GM19043 (cell line): Measurements from ENCODE around the gene MAP2K2.

Experiments
- ATAC-seq: cut with Tn5 transposase; IDR thresholded peaks from one replicate; pipeline ENCODE4 v1.9.1; 2021; ENCODE audit warnings: low read depth; ENCODE audit not compliant: unreplicated experiment

Gene MAP2K2

GRCh38 chr19:4062419-4063368, 61.2 kb downstream of the MAP2K2 start:
- no peak for ATAC-seq

- ATAC-seq = no peak
These were observed 62.1 kb downstream of the MAP2K2 start for GRCh38 chr19:4061683-4062418.

- ATAC-seq = no peak
These were observed 62.7 kb downstream of the MAP2K2 start for GRCh38 chr19:4061178-4061682.

- no peak for ATAC-seq
These were observed 63.2 kb downstream of the MAP2K2 start for GRCh38 chr19:4060621-4061177.

- ATAC-seq = no peak
These were observed 63.9 kb downstream of the MAP2K2 start for GRCh38 chr19:4059891-4060620.

- no peak for ATAC-seq
These were observed 64.5 kb downstream of the MAP2K2 start for GRCh38 chr19:4059453-4059871.

GRCh38 chr19:4058693-4059452, 65.0 kb downstream of the MAP2K2 start:
- ATAC-seq = no peak

GRCh38 chr19:4057931-4058692, 65.8 kb downstream of the MAP2K2 start:
- no peak for ATAC-seq

- ATAC-seq = no peak
These were observed 68.7 kb downstream of the MAP2K2 start for GRCh38 chr19:4055209-4055552.

GRCh38 chr19:4054441-4055208, 69.3 kb downstream of the MAP2K2 start:
- ATAC-seq = no peak

GRCh38 chr19:4053423-4054324, 70.2 kb downstream of the MAP2K2 start:
- ATAC-seq = no peak

- no peak for ATAC-seq
These were observed 70.9 kb downstream of the MAP2K2 start for GRCh38 chr19:4052993-4053422.

GRCh38 chr19:4052114-4052992, 71.6 kb downstream of the MAP2K2 start:
- no peak for ATAC-seq

GRCh38 chr19:4051175-4052101, 72.5 kb downstream of the MAP2K2 start:
- ATAC-seq = no peak

- ATAC-seq = no peak
These were observed 74.5 kb downstream of the MAP2K2 start for GRCh38 chr19:4049432-4049831.
